ENCODE results near the gene NEO1.

- TF ChIP-seq, protein P1, sequence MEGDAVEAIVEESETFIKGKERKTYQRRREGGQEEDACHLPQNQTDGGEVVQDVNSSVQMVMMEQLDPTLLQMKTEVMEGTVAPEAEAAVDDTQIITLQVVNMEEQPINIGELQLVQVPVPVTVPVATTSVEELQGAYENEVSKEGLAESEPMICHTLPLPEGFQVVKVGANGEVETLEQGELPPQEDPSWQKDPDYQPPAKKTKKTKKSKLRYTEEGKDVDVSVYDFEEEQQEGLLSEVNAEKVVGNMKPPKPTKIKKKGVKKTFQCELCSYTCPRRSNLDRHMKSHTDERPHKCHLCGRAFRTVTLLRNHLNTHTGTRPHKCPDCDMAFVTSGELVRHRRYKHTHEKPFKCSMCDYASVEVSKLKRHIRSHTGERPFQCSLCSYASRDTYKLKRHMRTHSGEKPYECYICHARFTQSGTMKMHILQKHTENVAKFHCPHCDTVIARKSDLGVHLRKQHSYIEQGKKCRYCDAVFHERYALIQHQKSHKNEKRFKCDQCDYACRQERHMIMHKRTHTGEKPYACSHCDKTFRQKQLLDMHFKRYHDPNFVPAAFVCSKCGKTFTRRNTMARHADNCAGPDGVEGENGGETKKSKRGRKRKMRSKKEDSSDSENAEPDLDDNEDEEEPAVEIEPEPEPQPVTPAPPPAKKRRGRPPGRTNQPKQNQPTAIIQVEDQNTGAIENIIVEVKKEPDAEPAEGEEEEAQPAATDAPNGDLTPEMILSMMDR (IDR thresholded peaks at IDR 0.05; ENCODE audit: low read length): no peak
- TF ChIP-seq EZH2phosphoT487 (IDR thresholded peaks at IDR 0.05; ENCODE audit: low read length): no peak
These were observed 45.7 kb upstream of the NEO1 start for GRCh38 chr15:73006523-73006922.
